A549 (cell line): ENCODE results near the gene B3GALT6. TPM values are rescaled to one million over a fixed set of nuclear protein-coding genes. Genes with fewer than 3 reads are reported as not detected.
A peak's percentile ranks its signal among the peaks of the same experiment; 100 is the strongest.

Experiments used
- ATAC-seq, 2 experiments: fragments of 200-7000 bp in 1 of 2; fragments of >200 bp in 1 of 2; cut with Nextera tagmentation in 1 of 2; cut with Tn5 transposase in 1 of 2; 3 replicates each; pipeline versions ENCODE4 v1.8.0 to v1.9.1; 2018 to 2020; ENCODE audit warnings: mild to moderate bottlenecking in 1 of 2, moderate library complexity in 1 of 2
- CTCF ChIA-PET: fragments of 300-600 bp; sonication (Branson Sonifier 250); formaldehyde crosslinking; extraction: SDS; loops from one replicate; lab custom pipeline; 2021; ENCODE audit warnings: antibody characterized with exemption, inconsistent platforms; lab: Yijun Ruan, JAX
- POLR2A ChIA-PET: fragments of 350-600 bp; formaldehyde crosslinking; extraction: SDS; loops from one replicate; lab custom pipeline; 2021; ENCODE audit warnings: antibody characterized with exemption, inconsistent platforms; lab: Yijun Ruan, JAX
- DNase-seq, 2 experiments: peaks; one replicate each; pipeline versions ENCODE4 v3.0.0 to v3.0.0-alpha.2; 2011 to 2016; ENCODE audit warnings: low read depth in 1 of 2, low spot score in 1 of 2
- FAIRE-seq: peaks from 2 replicates; lab custom pipeline; 2011; peaks lifted over from hg19 to GRCh38; lab: Jason Lieb, UNC
- H3K27ac ChIP-seq, 2 experiments: fragments of >200 bp; sonication (Bioruptor Twin); formaldehyde crosslinking; 3 replicates each; pipeline ENCODE4 v1.5.1; 2016 to 2017
- H3K4me1 ChIP-seq: fragments of >200 bp; sonication (Bioruptor Twin); formaldehyde crosslinking; 3 replicates; pipeline ENCODE4 v1.6.1; 2016
- H3K4me2 ChIP-seq: fragments of >200 bp; sonication (Bioruptor Twin); formaldehyde crosslinking; 3 replicates; pipeline ENCODE4 v1.6.1; 2016
- H3K4me3 ChIP-seq: fragments of >200 bp; sonication (Bioruptor Twin); formaldehyde crosslinking; 3 replicates; pipeline ENCODE4 v1.5.1; 2016
- H3K9me3 ChIP-seq: fragments of >200 bp; sonication (Bioruptor Twin); formaldehyde crosslinking; 3 replicates; pipeline ENCODE4 v1.6.1; 2016
- CBX2 ChIP-seq: fragments of 200-600 bp; sonication (generic); IDR thresholded peaks from 2 replicates; pipeline ENCODE4 v1.6.1; 2016; ENCODE audit warnings: low read depth, mild to moderate bottlenecking, borderline replicate concordance
- CBX8 ChIP-seq: fragments of 200-600 bp; sonication (generic); IDR thresholded peaks from 2 replicates; pipeline ENCODE4 v1.6.1; 2016
- CEBPB ChIP-seq, 2 experiments: fragments of >200 bp in 1 of 2; sonication (Bioruptor Twin) in 1 of 2; formaldehyde crosslinking in 1 of 2; IDR thresholded peaks; 2 replicates each; pipeline ENCODE4 v1.6.1; 2012 to 2016
- ESRRA ChIP-seq: fragments of 150-350 bp; IDR thresholded peaks from 2 replicates; pipeline ENCODE4 v1.6.1; 2014; ENCODE audit warnings: mild to moderate bottlenecking, low read length, borderline replicate concordance
- FOSB ChIP-seq: fragments of 250-450 bp; sonication (Bioruptor Pico); IDR thresholded peaks from 2 replicates; pipeline ENCODE4 v1.5.0; 2020; ENCODE audit warnings: mild to moderate bottlenecking, moderate library complexity
- HDAC2 ChIP-seq: fragments of 200-600 bp; sonication (generic); IDR thresholded peaks from 2 replicates; pipeline ENCODE4 v1.6.1; 2016
- HOXB5 ChIP-seq: fragments of 250-450 bp; sonication (Bioruptor Pico); IDR thresholded peaks from 2 replicates; pipeline ENCODE4 v1.5.0; 2020; ENCODE audit warnings: mild to moderate bottlenecking, moderate library complexity
- JUN ChIP-seq, 2 experiments: fragments of >200 bp; sonication (Bioruptor Twin); formaldehyde crosslinking; IDR thresholded peaks; 2 replicates in 1 of 2; 3 replicates in 1 of 2; pipeline ENCODE4 v1.6.1; 2016 to 2017
- MAFK ChIP-seq: fragments of 450-650 bp; IDR thresholded peaks from 2 replicates; pipeline ENCODE4 v1.6.1; 2014; ENCODE audit not compliant: partially characterized antibody
- MYC ChIP-seq: IDR thresholded peaks from 2 replicates; pipeline ENCODE4 v1.6.1; 2012; ENCODE audit warnings: mild to moderate bottlenecking, inconsistent platforms, low read length, improper control_type of control experiment, borderline replicate concordance
- NFE2L2 ChIP-seq: fragments of 150-350 bp; conservative IDR thresholded peaks from 2 replicates; pipeline ENCODE4 v1.6.1; 2014; ENCODE audit warnings: low read length
- NR3C1 ChIP-seq: fragments of >200 bp; sonication (Bioruptor Twin); formaldehyde crosslinking; IDR thresholded peaks from 3 replicates; pipeline ENCODE4 v1.6.1; 2017
- PHF8 ChIP-seq: fragments of 200-600 bp; sonication (generic); IDR thresholded peaks from 2 replicates; pipeline ENCODE4 v1.6.1; 2016; ENCODE audit warnings: low read depth, mild to moderate bottlenecking, antibody characterized with exemption, moderate library complexity, borderline replicate concordance
- POLR2A ChIP-seq: IDR thresholded peaks from 2 replicates; pipeline ENCODE4 v1.6.1; 2012; ENCODE audit warnings: mild to moderate bottlenecking, low read length
- RCOR1 ChIP-seq: fragments of 150-350 bp; IDR thresholded peaks from 2 replicates; pipeline ENCODE4 v1.6.1; 2014; ENCODE audit warnings: antibody characterized with exemption, low read length, low read depth
- RFX5 ChIP-seq: fragments of 450-650 bp; IDR thresholded peaks from 2 replicates; pipeline ENCODE4 v1.7.1; 2014; ENCODE audit warnings: antibody characterized with exemption, mild to moderate bottlenecking, moderate library complexity
- SREBF2 ChIP-seq: fragments of 450-650 bp; IDR thresholded peaks from 2 replicates; pipeline ENCODE4 v1.6.1; 2014; ENCODE audit warnings: mild to moderate bottlenecking, moderate library complexity
- TFCP2L1 ChIP-seq: fragments of 250-450 bp; sonication (Bioruptor Pico); IDR thresholded peaks from 2 replicates; pipeline ENCODE4 v1.5.0; 2021; ENCODE audit warnings: mild to moderate bottlenecking
- ZFP36 ChIP-seq: fragments of 450-650 bp; IDR thresholded peaks from 2 replicates; pipeline ENCODE4 v1.6.1; 2014; ENCODE audit warnings: borderline replicate concordance; ENCODE audit not compliant: partially characterized antibody
- ZNF302 ChIP-seq: fragments of 250-450 bp; sonication (Bioruptor Pico); IDR thresholded peaks from 2 replicates; pipeline ENCODE4 v1.9.0; 2021; ENCODE audit warnings: inconsistent platforms, mild to moderate bottlenecking, moderate library complexity
- ZSCAN20 ChIP-seq: fragments of 250-450 bp; sonication (Bioruptor Pico); IDR thresholded peaks from 2 replicates; pipeline ENCODE4 v1.8.0; 2022; ENCODE audit warnings: mild to moderate bottlenecking, moderate library complexity
- WGBS: methylation state at CpG from one replicate; pipeline ENCODE4 v1.1.6; 2017; ENCODE audit errors: missing lambda C conversion rate; 5-methylcytosine and 5-hydroxymethylcytosine counted together
- polyA plus RNA-seq, 4 experiments: library from polyadenylated mRNA; depleted of rRNA in 3 of 4; stranded (reverse); fragments of >200 nt; fragmentation: RNase III in 1 of 4; extraction: RNeasy Plus Mini Kit Qiagen cat#74134 plus additional on column Dnase treatment in 1 of 4; gene quantifications; 2 replicates in 3 of 4; 3 replicates in 1 of 4; pipeline ENCODE4 v1.2.3, GENCODE V29; 2011 to 2017
- TF ChIP-seq, protein P1 (sequence below): fragments of >200 bp; sonication (Bioruptor Twin); formaldehyde crosslinking; IDR thresholded peaks from 2 replicates; pipeline ENCODE4 v1.6.1; 2016
- TF ChIP-seq, protein P2 (sequence below): fragments of 200-600 bp; sonication (generic); IDR thresholded peaks from 2 replicates; pipeline ENCODE4 v1.6.1; 2016; ENCODE audit warnings: antibody characterized with exemption, mild to moderate bottlenecking, moderate library complexity
- TF ChIP-seq, protein P3 (sequence below): fragments of 250-450 bp; sonication (Bioruptor Pico); IDR thresholded peaks from 2 replicates; pipeline ENCODE4 v1.5.0; 2021; ENCODE audit warnings: mild to moderate bottlenecking, moderate library complexity, borderline replicate concordance

Gene B3GALT6
- polyA plus RNA-seq, 2 of the 4 experiments (the other 2 are of a cell fraction): 12.5 to 12.9 TPM

DNA sequence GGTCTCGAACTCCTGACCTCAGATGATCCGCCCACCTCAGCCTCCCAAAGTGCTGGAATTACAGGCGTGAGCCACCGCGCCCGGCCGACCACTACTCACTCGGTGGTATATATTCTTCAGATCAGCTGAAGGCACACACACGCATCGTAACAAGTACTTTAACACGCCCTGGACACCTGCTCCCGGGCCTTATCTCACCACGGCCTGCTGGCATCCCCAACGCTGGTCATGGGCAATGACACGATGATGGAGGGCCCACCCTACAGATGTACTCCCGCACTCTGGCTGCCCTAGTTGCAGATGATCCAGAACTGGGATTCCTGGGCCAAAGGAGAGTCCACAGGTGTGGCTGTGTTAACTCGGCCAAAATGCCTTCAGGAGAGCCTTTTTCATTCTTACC, 30.0 kb downstream of the B3GALT6 start:
- no peak overlapping the region for H3K27ac ChIP-seq
- no peak for ATAC-seq
- DNase-seq: no peak
- no peak overlapping the region for H3K4me2 ChIP-seq
- no peak for FAIRE-seq
- POLR2A ChIA-PET: no interaction called here
- no peaks in the 10 kb centered on the region for H3K4me1 ChIP-seq
- CTCF ChIA-PET: interaction anchor here (2.4 to 5.0 kb wide), 2 partner anchors 12 to 140 kb away, joined by 9 to 17 read pairs; no protein-coding TSS in a partner anchor
- H3K9me3 ChIP-seq: no peaks in the 10 kb centered on the region
- no peak for TF ChIP-seq HOXB5 (CRISPR knock-in tag)
- TF ChIP-seq, protein P1, sequence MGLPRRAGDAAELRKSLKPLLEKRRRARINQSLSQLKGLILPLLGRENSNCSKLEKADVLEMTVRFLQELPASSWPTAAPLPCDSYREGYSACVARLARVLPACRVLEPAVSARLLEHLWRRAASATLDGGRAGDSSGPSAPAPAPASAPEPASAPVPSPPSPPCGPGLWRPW: no peak
- no peak for TF ChIP-seq NR3C1
- no peak for TF ChIP-seq CBX8
- TF ChIP-seq TFCP2L1 (CRISPR knock-in tag): no peak
- no peak for TF ChIP-seq MYC
- no peak for TF ChIP-seq SREBF2
- TF ChIP-seq RCOR1: no peak
- TF ChIP-seq PHF8: no peak
- TF ChIP-seq HDAC2: no peak
- TF ChIP-seq ESRRA: no peak
- no peak for TF ChIP-seq NFE2L2
- no peak for TF ChIP-seq FOSB (CRISPR knock-in tag)
- TF ChIP-seq MAFK: no peak
- TF ChIP-seq JUN (IDR thresholded peaks at IDR 0.05): no peak
- TF ChIP-seq ZSCAN20 (CRISPR knock-in tag): no peak
- no peak for TF ChIP-seq POLR2A
- TF ChIP-seq CBX2: no peak
- no peak for TF ChIP-seq ZNF302 (CRISPR knock-in tag)
- no peak for TF ChIP-seq RFX5
- 99% methylated on average over 13 of the region's 17 CpGs for WGBS
- no peak overlapping the region for H3K4me3 ChIP-seq

DNA sequence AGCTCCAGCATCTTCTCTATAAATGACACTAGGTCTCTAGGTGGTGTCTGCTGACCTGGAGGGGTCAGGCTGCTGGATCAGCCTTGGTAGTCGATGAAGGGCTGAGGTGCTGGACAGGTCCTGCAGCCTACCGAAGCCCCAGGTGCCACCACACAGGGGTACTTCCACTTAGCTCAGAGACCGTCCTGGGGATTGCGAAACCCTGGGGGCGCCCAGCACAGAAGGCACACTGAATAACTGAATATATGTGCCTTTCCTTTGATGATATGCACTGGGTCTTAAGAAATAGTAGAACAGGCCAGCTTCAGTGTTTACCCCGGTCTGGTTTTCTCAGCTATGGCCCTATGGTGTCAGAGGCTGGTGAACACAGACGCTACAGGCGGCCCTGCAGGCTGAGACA, 30.7 kb downstream of the B3GALT6 start:
- WGBS: 93% methylated on average over 3 of the region's 8 CpGs
- H3K27ac ChIP-seq: no peak overlapping the region
- peak; percentile 12 to 61; a peak in 2 of 4 replicates for TF ChIP-seq CEBPB (IDR thresholded peaks at IDR 0.05)
- TF ChIP-seq, protein P2, sequence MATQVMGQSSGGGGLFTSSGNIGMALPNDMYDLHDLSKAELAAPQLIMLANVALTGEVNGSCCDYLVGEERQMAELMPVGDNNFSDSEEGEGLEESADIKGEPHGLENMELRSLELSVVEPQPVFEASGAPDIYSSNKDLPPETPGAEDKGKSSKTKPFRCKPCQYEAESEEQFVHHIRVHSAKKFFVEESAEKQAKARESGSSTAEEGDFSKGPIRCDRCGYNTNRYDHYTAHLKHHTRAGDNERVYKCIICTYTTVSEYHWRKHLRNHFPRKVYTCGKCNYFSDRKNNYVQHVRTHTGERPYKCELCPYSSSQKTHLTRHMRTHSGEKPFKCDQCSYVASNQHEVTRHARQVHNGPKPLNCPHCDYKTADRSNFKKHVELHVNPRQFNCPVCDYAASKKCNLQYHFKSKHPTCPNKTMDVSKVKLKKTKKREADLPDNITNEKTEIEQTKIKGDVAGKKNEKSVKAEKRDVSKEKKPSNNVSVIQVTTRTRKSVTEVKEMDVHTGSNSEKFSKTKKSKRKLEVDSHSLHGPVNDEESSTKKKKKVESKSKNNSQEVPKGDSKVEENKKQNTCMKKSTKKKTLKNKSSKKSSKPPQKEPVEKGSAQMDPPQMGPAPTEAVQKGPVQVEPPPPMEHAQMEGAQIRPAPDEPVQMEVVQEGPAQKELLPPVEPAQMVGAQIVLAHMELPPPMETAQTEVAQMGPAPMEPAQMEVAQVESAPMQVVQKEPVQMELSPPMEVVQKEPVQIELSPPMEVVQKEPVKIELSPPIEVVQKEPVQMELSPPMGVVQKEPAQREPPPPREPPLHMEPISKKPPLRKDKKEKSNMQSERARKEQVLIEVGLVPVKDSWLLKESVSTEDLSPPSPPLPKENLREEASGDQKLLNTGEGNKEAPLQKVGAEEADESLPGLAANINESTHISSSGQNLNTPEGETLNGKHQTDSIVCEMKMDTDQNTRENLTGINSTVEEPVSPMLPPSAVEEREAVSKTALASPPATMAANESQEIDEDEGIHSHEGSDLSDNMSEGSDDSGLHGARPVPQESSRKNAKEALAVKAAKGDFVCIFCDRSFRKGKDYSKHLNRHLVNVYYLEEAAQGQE: no peak
- no peak for TF ChIP-seq ZFP36
- TF ChIP-seq, protein P3, sequence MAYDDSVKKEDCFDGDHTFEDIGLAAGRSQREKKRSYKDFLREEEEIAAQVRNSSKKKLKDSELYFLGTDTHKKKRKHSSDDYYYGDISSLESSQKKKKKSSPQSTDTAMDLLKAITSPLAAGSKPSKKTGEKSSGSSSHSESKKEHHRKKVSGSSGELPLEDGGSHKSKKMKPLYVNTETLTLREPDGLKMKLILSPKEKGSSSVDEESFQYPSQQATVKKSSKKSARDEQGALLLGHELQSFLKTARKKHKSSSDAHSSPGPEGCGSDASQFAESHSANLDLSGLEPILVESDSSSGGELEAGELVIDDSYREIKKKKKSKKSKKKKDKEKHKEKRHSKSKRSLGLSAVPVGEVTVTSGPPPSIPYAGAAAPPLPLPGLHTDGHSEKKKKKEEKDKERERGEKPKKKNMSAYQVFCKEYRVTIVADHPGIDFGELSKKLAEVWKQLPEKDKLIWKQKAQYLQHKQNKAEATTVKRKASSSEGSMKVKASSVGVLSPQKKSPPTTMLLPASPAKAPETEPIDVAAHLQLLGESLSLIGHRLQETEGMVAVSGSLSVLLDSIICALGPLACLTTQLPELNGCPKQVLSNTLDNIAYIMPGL (CRISPR knock-in tag): no peak
- CTCF ChIA-PET: interaction anchor here (5.0 kb wide), 1 partner anchor 140 kb away, joined by 17 read pairs; no protein-coding TSS in a partner anchor
- FAIRE-seq (no peak), ATAC-seq (no peak), DNase-seq (no peak)
- H3K4me3 ChIP-seq: no peak overlapping the region
- no peaks in the 10 kb centered on the region for H3K9me3 ChIP-seq
- no peaks in the 10 kb centered on the region for H3K4me1 ChIP-seq
- H3K4me2 ChIP-seq: no peak overlapping the region
- POLR2A ChIA-PET: no interaction called here
